ENCODE results near the gene C5orf58. TPM values are rescaled to one million over a fixed set of nuclear protein-coding genes. Genes with fewer than 3 reads are reported as not detected.

C5orf58 gene
- total RNA-seq, 2 donors from 2014 or later = not detected

DNA sequence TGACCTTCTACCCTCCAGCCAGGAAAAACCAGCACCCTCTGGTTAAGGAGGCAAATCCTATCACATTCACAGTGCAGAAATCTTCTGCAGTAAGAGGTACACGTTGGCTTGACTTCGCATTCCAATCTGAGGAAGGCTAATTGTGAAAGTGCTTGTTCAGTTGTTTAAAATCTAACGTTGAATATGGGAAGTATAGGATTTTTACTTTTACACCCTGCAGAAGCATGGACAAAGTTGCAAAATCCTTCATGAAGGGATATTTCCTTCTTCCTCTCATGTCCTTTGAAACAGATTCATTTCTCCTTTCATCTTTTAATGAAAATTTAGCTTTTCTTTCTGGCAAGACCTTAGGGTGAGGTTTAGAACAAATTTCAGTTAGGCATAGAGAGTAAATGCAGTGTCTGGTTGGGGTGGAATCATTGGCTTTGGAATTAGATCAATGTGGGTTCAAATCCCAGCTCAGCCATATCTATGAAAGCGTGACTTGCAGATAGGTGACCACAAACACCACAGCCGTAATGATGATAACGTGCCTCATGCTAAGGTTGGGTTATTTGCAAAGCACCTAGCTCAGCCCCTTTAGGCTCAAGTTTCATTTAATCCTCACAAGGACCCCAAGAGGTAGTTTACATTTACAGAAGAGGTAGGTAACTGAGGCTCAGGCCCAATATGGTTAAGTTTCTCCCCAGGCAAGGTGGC, 42.2 kb upstream of the C5orf58 start:
- H3K27me3 ChIP-seq = no peaks in the 10 kb centered on the region
- ATAC-seq = no peak
- intact Hi-C loops (cut with DNase I) = no loop called here
- no peak overlapping the region for H3K4me3 ChIP-seq
- no peak for DNase-seq
- no peaks in the 10 kb centered on the region for H3K4me1 ChIP-seq
- H3K9me3 ChIP-seq = no peaks in the 10 kb centered on the region
- WGBS, 2 donors = 38 to 57% methylated on average over 6 of the region's 6 CpGs
- H3K36me3 ChIP-seq (replicated peaks in 1 of 2; ENCODE audit: insufficient read depth in 1 of 2, low read depth in 2 of 2) = no peaks in the 10 kb centered on the region
- H3K27ac ChIP-seq = no peak overlapping the region
- no peak for TF ChIP-seq POLR2A (IDR thresholded peaks at IDR 0.05)
- TF ChIP-seq, protein P1, sequence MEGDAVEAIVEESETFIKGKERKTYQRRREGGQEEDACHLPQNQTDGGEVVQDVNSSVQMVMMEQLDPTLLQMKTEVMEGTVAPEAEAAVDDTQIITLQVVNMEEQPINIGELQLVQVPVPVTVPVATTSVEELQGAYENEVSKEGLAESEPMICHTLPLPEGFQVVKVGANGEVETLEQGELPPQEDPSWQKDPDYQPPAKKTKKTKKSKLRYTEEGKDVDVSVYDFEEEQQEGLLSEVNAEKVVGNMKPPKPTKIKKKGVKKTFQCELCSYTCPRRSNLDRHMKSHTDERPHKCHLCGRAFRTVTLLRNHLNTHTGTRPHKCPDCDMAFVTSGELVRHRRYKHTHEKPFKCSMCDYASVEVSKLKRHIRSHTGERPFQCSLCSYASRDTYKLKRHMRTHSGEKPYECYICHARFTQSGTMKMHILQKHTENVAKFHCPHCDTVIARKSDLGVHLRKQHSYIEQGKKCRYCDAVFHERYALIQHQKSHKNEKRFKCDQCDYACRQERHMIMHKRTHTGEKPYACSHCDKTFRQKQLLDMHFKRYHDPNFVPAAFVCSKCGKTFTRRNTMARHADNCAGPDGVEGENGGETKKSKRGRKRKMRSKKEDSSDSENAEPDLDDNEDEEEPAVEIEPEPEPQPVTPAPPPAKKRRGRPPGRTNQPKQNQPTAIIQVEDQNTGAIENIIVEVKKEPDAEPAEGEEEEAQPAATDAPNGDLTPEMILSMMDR (IDR thresholded peaks at IDR 0.05) = no peak

DNA sequence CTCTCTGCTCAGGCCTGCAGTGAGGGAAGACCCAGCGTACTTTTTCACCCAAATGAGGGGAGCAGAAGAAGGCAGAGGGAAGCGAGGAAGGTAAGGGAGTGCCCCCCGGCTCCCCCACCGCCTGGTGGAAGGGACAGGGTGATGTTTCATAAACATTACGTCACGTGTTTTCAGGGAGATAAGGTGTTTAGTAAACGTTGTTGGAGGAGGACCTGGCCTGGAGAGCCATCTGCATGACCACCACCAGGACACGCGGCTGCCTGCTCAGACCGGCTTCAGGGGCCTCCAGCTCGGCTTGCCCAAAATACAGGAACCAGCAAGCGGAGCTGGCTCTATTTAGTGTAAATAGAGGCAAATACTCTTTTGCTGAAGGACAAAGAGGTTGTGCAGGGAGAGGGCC, 40.0 kb upstream of the C5orf58 start:
- DNase-seq (no peak), ATAC-seq (no peak)
- no peak overlapping the region for H3K4me3 ChIP-seq
- H3K27me3 ChIP-seq = no peaks in the 10 kb centered on the region
- no peaks in the 10 kb centered on the region for H3K36me3 ChIP-seq (replicated peaks in 1 of 2; ENCODE audit: insufficient read depth in 1 of 2, low read depth in 2 of 2)
- 65 to 70% methylated on average over 12 of the region's 12 CpGs for WGBS, 2 donors
- intact Hi-C loops (cut with DNase I) = no loop called here
- no peaks in the 10 kb centered on the region for H3K9me3 ChIP-seq
- TF ChIP-seq, protein P1 (IDR thresholded peaks at IDR 0.05) = no peak
- TF ChIP-seq POLR2A (IDR thresholded peaks at IDR 0.05) = no peak
- H3K27ac ChIP-seq = no peak overlapping the region
- H3K4me1 ChIP-seq = no peaks in the 10 kb centered on the region

DNA sequence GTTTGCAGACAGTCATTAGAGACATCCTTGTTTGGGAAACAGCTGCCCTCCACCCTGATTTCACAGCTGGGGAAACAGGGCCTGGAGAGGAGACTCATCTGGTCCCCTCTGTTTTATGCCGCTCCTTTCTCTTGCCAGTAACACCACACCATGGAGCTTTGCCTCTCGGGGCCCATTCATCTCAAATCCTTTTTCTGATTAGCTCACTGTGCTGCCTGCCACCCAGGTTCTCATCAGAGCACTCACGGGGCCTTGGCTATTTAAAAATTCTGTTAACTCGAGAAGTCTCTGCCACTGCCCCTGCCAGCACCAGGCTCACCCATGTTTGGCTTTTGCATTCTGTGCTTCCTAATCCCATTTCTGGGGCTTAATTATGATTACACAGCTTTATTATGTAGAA, 36.8 kb upstream of the C5orf58 start:
- WGBS, 2 donors = 52 to 62% methylated on average over 4 of the region's 4 CpGs
- Histone ChIP-seq H3K27me3 (no peaks in the 10 kb centered on the region), H3K27ac (no peak overlapping the region), H3K4me3 (no peak overlapping the region), H3K9me3 (no peaks in the 10 kb centered on the region), H3K36me3 (replicated peaks in 1 of 2; ENCODE audit: insufficient read depth in 1 of 2, low read depth in 2 of 2) (no peaks in the 10 kb centered on the region), H3K4me1 (no peaks in the 10 kb centered on the region)
- ATAC-seq = no peak
- TF ChIP-seq, protein P1 (IDR thresholded peaks at IDR 0.05) = no peak
- TF ChIP-seq POLR2A (IDR thresholded peaks at IDR 0.05) = no peak
- no peak for DNase-seq
- intact Hi-C loops (cut with DNase I) = no loop called here

DNA sequence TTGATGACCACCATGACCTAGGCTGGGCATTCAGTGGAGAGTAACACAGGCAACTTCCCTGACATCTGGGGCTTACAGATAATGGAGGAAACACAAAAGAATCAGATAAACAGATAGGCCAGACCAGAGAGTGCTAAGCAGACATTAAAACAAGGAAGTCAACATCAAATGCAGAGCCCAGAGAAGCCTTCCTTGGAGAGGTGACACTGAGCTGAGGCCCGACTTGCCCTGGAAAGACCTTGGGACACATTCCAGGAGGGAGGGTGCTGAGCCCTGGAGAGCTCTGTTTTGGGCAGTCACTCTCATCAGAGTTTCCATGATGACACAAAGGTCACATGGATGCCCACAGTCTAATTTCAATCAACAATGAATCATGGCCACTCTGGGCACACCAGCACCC, 31.9 kb upstream of the C5orf58 start:
- TF ChIP-seq, protein P1 (IDR thresholded peaks at IDR 0.05) = no peak
- no peak for TF ChIP-seq POLR2A (IDR thresholded peaks at IDR 0.05)
- intact Hi-C loops (cut with DNase I) = no loop called here

DNA sequence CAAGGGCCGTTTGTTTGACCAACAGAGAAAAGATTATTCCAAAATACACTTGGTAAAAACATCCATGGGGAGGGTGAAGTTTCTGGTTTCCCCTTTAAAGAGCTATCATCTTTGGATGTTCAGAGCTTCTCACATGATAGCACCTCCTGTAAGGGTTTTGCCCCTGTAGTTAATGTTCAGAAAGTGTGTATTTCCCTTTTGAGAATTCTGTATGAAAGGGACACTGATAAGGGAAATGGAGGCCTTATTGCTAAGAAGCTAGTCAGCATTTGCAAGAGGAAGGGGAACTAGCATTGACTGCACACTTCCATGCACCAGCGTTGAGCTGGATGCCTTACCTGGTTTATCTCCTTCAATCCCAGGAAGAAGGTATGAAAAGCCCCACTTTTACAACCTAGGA, 31.5 kb upstream of the C5orf58 start:
- TF ChIP-seq POLR2A (IDR thresholded peaks at IDR 0.05) = no peak
- TF ChIP-seq, protein P1 (IDR thresholded peaks at IDR 0.05) = no peak
- H3K9me3 ChIP-seq = no peaks in the 10 kb centered on the region
- 47 to 53% methylated on average over 2 of the region's 2 CpGs for WGBS, 2 donors
- H3K27ac ChIP-seq = no peak overlapping the region
- ATAC-seq (no peak), DNase-seq (no peak)
- H3K36me3 ChIP-seq (replicated peaks in 1 of 2; ENCODE audit: insufficient read depth in 1 of 2, low read depth in 2 of 2) = no peaks in the 10 kb centered on the region
- intact Hi-C loops (cut with DNase I) = no loop called here
- no peaks in the 10 kb centered on the region for H3K4me1 ChIP-seq
- no peak overlapping the region for H3K4me3 ChIP-seq
- no peaks in the 10 kb centered on the region for H3K27me3 ChIP-seq

More for the DNA sequence above, 31.9 kb upstream of the C5orf58 start:
- Histone ChIP-seq H3K27ac (no peak overlapping the region), H3K4me3 (no peak overlapping the region), H3K36me3 (replicated peaks in 1 of 2; ENCODE audit: insufficient read depth in 1 of 2, low read depth in 2 of 2) (no peaks in the 10 kb centered on the region), H3K9me3 (no peaks in the 10 kb centered on the region), H3K4me1 (no peaks in the 10 kb centered on the region), H3K27me3 (no peaks in the 10 kb centered on the region)
- DNase-seq (no peak), ATAC-seq (no peak)
- WGBS, 2 donors = 0% methylated on average over 1 of the region's 1 CpG
